Activated naive CD4-positive, alpha-beta T cell treated with anti-CD3 and anti-CD28 coated beads for 36 hours (primary cell): ENCODE data around the gene PRKAR2B. TPM values are rescaled to one million over a fixed set of nuclear protein-coding genes. Genes with fewer than 3 reads are reported as not detected.

Experiments
- CTCF ChIA-PET: fragments of 350-600 bp; sonication (Branson Sonifier 250); formaldehyde crosslinking; loops from one replicate; lab custom pipeline; 2021; ENCODE audit warnings: antibody characterized with exemption; lab: Charles Lee
- DNase-seq: peaks from one replicate; pipeline ENCODE4 v3.0.0-alpha.2; 2020
- H3K27ac Mint-ChIP-seq: one replicate; pipeline ENCODE4 v1.8.0; 2021; ENCODE audit warnings: mild to moderate bottlenecking, mixed read lengths
- H3K27me3 Mint-ChIP-seq: one replicate; pipeline ENCODE4 v1.8.0; 2021; ENCODE audit warnings: low read depth, mixed read lengths
- H3K36me3 Mint-ChIP-seq: one replicate; pipeline ENCODE4 v1.8.0; 2021; ENCODE audit warnings: low read depth, mixed read lengths
- H3K4me1 Mint-ChIP-seq: one replicate; pipeline ENCODE4 v1.8.0; 2021; ENCODE audit warnings: low read depth, mixed read lengths
- H3K4me3 Mint-ChIP-seq: one replicate; pipeline ENCODE4 v1.8.0; 2021; ENCODE audit warnings: mild to moderate bottlenecking, moderate library complexity, mixed read lengths
- H3K9me3 Mint-ChIP-seq: one replicate; pipeline ENCODE4 v1.8.0; 2021; ENCODE audit warnings: mixed read lengths
- intact Hi-C: fragments of 100-400 bp; cut with micrococcal nuclease; formaldehyde crosslinking; loops from one replicate; pipeline ENCODE4 v1.15.1; 2023
- total RNA-seq, 2 experiments: library from RNA; stranded (reverse); gene quantifications; one replicate each; pipeline ENCODE4 v1.2.3, GENCODE V29; 2021

PRKAR2B gene
- total RNA-seq, 2 experiments from 2014 or later = 1.5 TPM

GRCh38 chr7:107075863-107076574 lies 31.5 kb downstream of the PRKAR2B start:
- no peak overlapping the region for H3K27ac Mint-ChIP-seq
- intact Hi-C loops = no loop called here
- no peaks in the 10 kb centered on the region for H3K27me3 Mint-ChIP-seq
- H3K4me3 Mint-ChIP-seq = no peak overlapping the region
- DNase-seq = no peak
- CTCF ChIA-PET = interaction anchor here (1.2 kb wide), 1 partner anchor 74 kb away, joined by 4 read pairs; no protein-coding TSS in a partner anchor
- no peaks in the 10 kb centered on the region for H3K4me1 Mint-ChIP-seq
- no peaks in the 10 kb centered on the region for H3K9me3 Mint-ChIP-seq
- H3K36me3 Mint-ChIP-seq = no peaks in the 10 kb centered on the region

DNA sequence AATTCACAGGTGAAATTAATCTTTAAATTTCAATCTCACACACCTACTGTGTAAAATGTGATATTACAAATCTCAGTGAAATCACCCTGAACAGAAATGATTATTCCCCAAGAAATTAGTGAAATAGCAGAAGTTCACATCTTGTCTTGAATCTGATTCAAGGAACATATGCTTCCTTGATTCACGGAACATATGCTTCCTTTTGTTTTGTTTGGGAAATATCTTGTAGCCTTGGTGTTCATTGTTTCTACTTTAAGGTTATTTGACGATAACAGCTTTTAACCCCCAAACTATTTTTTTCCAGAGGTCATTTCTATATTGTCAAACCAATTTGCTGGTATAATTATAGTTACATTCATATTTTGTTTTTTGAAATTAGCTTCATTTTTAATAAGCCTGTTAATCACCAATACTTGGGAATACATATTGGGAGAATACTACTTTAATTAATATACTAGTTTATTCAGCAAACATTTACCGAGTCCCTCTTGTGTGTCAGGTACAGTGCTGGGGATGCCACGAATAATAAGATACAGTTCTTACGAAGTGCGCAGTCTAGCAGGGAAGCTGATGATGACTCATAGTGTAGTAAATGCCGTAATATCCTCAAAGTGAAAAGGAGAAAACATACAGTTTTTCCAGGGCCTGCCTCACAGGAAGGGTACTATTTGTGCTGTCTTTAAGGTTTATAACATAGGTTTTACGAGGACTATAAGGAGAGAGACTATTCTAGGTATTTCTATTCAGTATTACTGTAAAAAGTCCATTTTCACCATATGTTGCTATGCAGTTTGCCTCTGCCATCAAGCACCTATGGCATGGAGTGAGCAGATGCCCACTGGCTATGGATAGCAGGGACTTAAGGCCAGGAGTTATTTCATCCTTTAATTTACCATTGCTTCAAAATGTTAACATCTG lies 32.5 kb downstream of the PRKAR2B start:
- H3K36me3 Mint-ChIP-seq = no peaks in the 10 kb centered on the region
- DNase-seq = no peak
- H3K27me3 Mint-ChIP-seq = no peaks in the 10 kb centered on the region
- no peaks in the 10 kb centered on the region for H3K4me1 Mint-ChIP-seq
- no peaks in the 10 kb centered on the region for H3K9me3 Mint-ChIP-seq
- CTCF ChIA-PET = interaction anchor here (0.6 kb wide), 1 partner anchor 220 kb away, joined by 6 read pairs; no protein-coding TSS in a partner anchor
- no peak overlapping the region for H3K4me3 Mint-ChIP-seq
- H3K27ac Mint-ChIP-seq = no peak overlapping the region
- intact Hi-C loops = no loop called here

DNA sequence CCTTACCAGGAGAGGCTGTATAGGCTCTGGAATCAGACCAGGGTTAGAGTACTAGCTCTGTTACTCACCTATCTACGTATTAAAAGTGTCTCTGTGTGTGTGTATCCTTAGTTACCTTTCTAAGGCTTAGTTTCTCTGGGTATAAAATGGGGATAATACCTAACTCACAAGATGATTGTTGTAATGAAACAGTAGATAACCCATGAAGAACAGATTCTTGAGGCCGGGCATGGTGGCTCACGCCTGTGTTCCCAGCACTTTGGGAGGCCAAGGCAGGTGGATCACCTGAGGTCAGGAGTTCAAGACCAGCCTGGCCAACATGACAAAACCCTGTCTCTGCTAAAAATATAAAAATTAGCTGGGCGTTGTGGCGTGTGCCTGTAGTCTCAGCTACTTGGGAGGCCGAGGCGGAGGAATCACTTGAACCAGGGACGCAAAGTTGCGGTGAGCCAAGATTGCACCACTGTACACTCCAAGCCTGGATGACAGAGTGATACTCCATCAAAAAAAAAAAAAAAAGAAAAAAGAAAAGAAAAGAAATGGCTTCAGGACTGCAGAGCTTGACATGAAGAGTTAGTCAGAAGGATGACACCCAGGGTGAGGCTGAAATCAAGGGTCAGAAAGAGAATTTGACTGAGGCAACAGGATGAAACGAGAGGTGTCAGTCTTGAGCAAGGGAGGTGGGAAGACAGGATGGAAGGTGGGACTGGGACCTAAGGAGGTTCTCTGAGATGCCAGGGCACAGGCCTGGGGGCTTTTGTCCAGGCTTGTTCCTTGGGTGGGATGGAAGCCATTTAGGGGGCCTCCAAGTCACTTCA lies 33.4 kb downstream of the PRKAR2B start:
- no peaks in the 10 kb centered on the region for H3K9me3 Mint-ChIP-seq
- H3K36me3 Mint-ChIP-seq = no peaks in the 10 kb centered on the region
- CTCF ChIA-PET = interaction anchor here (0.6 kb wide), 1 partner anchor 82 kb away, joined by 3 read pairs; no protein-coding TSS in a partner anchor
- H3K4me3 Mint-ChIP-seq = no peak overlapping the region
- intact Hi-C loops = no loop called here
- H3K27me3 Mint-ChIP-seq = no peaks in the 10 kb centered on the region
- DNase-seq = no peak
- H3K27ac Mint-ChIP-seq = no peak overlapping the region
- H3K4me1 Mint-ChIP-seq = no peaks in the 10 kb centered on the region

- intact Hi-C loops = no loop called here
- Mint-ChIP-seq H3K36me3 (no peaks in the 10 kb centered on the region), H3K4me1 (no peaks in the 10 kb centered on the region), H3K4me3 (no peak overlapping the region), H3K27me3 (no peaks in the 10 kb centered on the region), H3K9me3 (no peaks in the 10 kb centered on the region), H3K27ac (no peak overlapping the region)
- CTCF ChIA-PET = interaction anchor here (0.6 kb wide), 1 partner anchor 82 kb away, joined by 3 read pairs; no protein-coding TSS in a partner anchor
- DNase-seq = no peak
Observed at GRCh38 chr7:107078517-107078966, 34.0 kb downstream of the PRKAR2B start.

DNA sequence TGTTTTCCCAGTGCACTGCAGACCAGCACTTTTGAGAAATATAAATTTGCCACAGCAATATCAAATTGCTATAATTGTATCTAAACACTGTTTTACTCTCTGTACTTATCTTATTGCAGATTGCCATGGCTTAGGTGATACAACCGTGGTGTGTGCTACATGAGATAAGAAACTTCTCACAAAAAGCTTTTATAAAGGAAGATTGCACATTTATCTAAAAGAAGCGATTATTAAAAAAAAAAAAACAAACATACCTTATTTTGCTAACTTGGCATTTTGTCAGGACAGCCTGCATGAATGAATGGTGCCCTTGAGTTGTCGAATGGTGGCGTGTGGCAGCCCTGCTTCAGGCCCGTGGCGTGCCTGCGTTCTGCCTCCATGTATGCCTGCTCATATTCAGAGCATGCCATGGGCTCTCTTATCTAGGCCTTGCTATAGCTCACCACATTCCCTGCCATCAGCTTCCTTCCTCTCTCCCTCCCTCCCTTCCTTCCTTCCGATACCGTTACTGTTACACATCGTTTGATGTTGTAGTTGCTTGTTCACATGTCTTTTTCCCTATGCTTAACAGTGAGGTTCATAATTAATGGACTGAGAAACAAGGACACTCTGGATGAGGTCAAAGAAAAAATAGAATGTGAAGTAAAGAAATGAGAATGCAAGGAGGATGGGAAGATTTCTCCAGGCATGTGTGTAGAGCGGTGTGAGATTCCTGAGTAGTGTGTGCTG lies 34.9 kb downstream of the PRKAR2B start:
- intact Hi-C loops = no loop called here
- H3K4me3 Mint-ChIP-seq = no peak overlapping the region
- H3K4me1 Mint-ChIP-seq = no peaks in the 10 kb centered on the region
- CTCF ChIA-PET = no interaction called here
- no peaks in the 10 kb centered on the region for H3K36me3 Mint-ChIP-seq
- DNase-seq = no peak
- H3K9me3 Mint-ChIP-seq = no peaks in the 10 kb centered on the region
- H3K27ac Mint-ChIP-seq = no peak overlapping the region
- H3K27me3 Mint-ChIP-seq = no peaks in the 10 kb centered on the region

DNA sequence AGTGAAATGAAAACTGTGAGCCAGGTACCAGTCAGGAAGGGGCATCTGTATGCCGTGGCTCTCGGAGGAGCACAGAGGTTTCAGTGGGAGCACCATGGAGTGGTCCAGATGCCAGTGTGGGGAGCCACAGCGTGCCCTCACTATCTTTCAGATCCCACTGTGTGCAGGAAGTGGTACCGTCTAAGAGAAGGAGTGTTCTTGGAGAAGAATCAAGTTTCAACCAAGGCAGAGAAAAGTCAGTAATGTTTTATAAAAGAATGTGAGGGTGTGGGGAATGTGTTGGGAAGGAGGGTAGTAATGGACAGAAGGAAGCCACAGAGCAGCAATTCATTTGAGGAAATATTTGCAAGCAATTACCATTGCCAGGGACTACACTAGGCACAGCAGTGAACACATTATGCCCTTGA lies 35.6 kb downstream of the PRKAR2B start:
- intact Hi-C loops = no loop called here
- DNase-seq = no peak
- no peaks in the 10 kb centered on the region for H3K4me1 Mint-ChIP-seq
- no peaks in the 10 kb centered on the region for H3K36me3 Mint-ChIP-seq
- H3K27me3 Mint-ChIP-seq = no peaks in the 10 kb centered on the region
- H3K4me3 Mint-ChIP-seq = no peak overlapping the region
- H3K9me3 Mint-ChIP-seq = no peaks in the 10 kb centered on the region
- H3K27ac Mint-ChIP-seq = no peak overlapping the region
- CTCF ChIA-PET = interaction anchor here (0.6 kb wide), 1 partner anchor 250 kb away, joined by 3 read pairs; no protein-coding TSS in a partner anchor

- no peak overlapping the region for H3K4me3 Mint-ChIP-seq
- H3K9me3 Mint-ChIP-seq = no peaks in the 10 kb centered on the region
- CTCF ChIA-PET = interaction anchor here (0.6 kb wide), 1 partner anchor 250 kb away, joined by 3 read pairs; no protein-coding TSS in a partner anchor
- H3K4me1 Mint-ChIP-seq = no peaks in the 10 kb centered on the region
- H3K27ac Mint-ChIP-seq = no peak overlapping the region
- no peaks in the 10 kb centered on the region for H3K27me3 Mint-ChIP-seq
- intact Hi-C loops = no loop called here
- H3K36me3 Mint-ChIP-seq = no peaks in the 10 kb centered on the region
- no peak for DNase-seq
Observed at GRCh38 chr7:107080533-107080932, 36.0 kb downstream of the PRKAR2B start.

GRCh38 chr7:107085180-107085579 lies 40.7 kb downstream of the PRKAR2B start:
- H3K36me3 Mint-ChIP-seq = no peaks in the 10 kb centered on the region
- H3K4me3 Mint-ChIP-seq = no peak overlapping the region
- no peaks in the 10 kb centered on the region for H3K9me3 Mint-ChIP-seq
- no peaks in the 10 kb centered on the region for H3K4me1 Mint-ChIP-seq
- intact Hi-C loops = no loop called here
- no peaks in the 10 kb centered on the region for H3K27me3 Mint-ChIP-seq
- no peak for DNase-seq
- no peak overlapping the region for H3K27ac Mint-ChIP-seq
- CTCF ChIA-PET = no interaction called here

- CTCF ChIA-PET = no interaction called here
- Mint-ChIP-seq H3K4me1 (peaks cover 4% of the 10 kb centered on the region), H3K9me3 (no peaks in the 10 kb centered on the region), H3K27ac (no peak overlapping the region), H3K4me3 (no peak overlapping the region), H3K27me3 (no peaks in the 10 kb centered on the region), H3K36me3 (no peaks in the 10 kb centered on the region)
- intact Hi-C loops = no loop called here
- DNase-seq = no peak
Observed at GRCh38 chr7:107089627-107090026, 45.1 kb downstream of the PRKAR2B start.

DNA sequence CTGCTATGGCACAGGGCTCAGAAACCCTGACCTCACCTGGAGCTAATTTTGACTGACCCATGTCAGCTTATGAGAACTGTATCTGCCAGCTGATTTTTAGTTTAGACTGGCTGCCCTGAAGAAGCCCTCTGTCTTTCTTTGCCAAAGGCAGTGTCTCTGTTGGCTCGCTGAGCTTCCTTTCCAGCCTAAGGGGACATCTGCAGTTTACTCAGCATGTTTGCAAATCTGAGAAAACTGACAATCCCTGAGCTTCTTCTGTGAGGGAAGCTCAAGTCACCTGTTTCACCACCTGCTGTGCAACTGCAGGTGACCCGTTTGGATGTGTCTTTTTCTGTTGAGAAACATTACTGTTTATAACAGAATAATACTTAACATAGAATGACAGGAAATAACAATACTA lies 46.0 kb downstream of the PRKAR2B start:
- no peak for DNase-seq
- H3K4me1 Mint-ChIP-seq = peaks cover 4% of the 10 kb centered on the region
- H3K4me3 Mint-ChIP-seq = no peak overlapping the region
- intact Hi-C loops = no loop called here
- no peaks in the 10 kb centered on the region for H3K36me3 Mint-ChIP-seq
- no peak overlapping the region for H3K27ac Mint-ChIP-seq
- H3K9me3 Mint-ChIP-seq = no peaks in the 10 kb centered on the region
- H3K27me3 Mint-ChIP-seq = no peaks in the 10 kb centered on the region
- CTCF ChIA-PET = interaction anchor here (0.6 kb wide), 1 partner anchor 252 kb away, joined by 3 read pairs; no protein-coding TSS in a partner anchor

DNA sequence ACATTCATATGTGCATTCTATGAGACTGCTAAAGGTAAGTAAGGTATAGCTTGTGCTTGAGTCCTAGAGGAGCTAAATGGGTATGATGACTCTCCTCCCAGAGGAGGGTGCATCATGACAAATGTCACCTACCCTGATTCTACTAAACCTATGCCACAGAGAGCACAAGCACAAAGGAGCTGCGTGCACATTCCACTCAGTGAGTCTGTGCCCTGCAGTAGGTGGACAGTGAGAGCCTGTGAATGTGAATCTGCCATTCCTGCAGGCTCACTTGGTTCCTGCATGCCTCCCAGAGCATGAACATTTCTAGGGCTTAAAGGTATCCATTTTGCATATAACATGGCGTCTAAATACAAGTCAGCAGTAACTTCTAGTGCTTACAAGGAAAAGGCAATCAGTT lies 46.8 kb downstream of the PRKAR2B start:
- Mint-ChIP-seq H3K36me3 (no peaks in the 10 kb centered on the region), H3K4me1 (peaks cover 4% of the 10 kb centered on the region), H3K27ac (no peak overlapping the region), H3K9me3 (no peaks in the 10 kb centered on the region), H3K27me3 (no peaks in the 10 kb centered on the region), H3K4me3 (no peak overlapping the region)
- DNase-seq = no peak
- CTCF ChIA-PET = no interaction called here
- intact Hi-C loops = no loop called here
